ENCODE results near the gene FOXC2.

- TF ChIP-seq CTCF (IDR thresholded peaks at IDR 0.05; ENCODE audit: low read depth, low read length) (no peak), EZH2phosphoT487 (IDR thresholded peaks at IDR 0.05; ENCODE audit: low read depth) (no peak)
Observed at GRCh38 chr16:86567701-86568581, 1.3 kb downstream of the FOXC2 start.

All from OCI-LY3 (cell line).